Large intestine (tissue), 12 donors: ENCODE results near the gene NPIPA7. TPM values are rescaled to one million over a fixed set of nuclear protein-coding genes. Genes with fewer than 3 reads are reported as not detected.
"Not testable (repeated sequence)": the region's sequence is repeated elsewhere in the genome, so short reads cannot be mapped to it uniquely, and the experiment has no call there.

Source experiments
- DNase-seq, 2 donors: peaks; one replicate each; pipeline versions ENCODE4 v3.0.0 to v3.0.0-alpha.2; 2013
- H3K27ac ChIP-seq: one replicate; pipeline ENCODE4 v1.5.1; 2013; ENCODE audit warnings: low read length
- H3K27me3 ChIP-seq: 2 replicates; pipeline ENCODE4 v1.6.1; 2013; ENCODE audit warnings: low read length; ENCODE audit not compliant: control insufficient read depth, insufficient read depth
- H3K36me3 ChIP-seq: 2 replicates; pipeline ENCODE4 v1.6.1; 2013; ENCODE audit warnings: low read length; ENCODE audit not compliant: control insufficient read depth, insufficient read depth
- H3K4me1 ChIP-seq: one replicate; pipeline ENCODE4 v1.6.1; 2013; ENCODE audit warnings: low read length; ENCODE audit not compliant: control insufficient read depth, insufficient read depth
- H3K4me3 ChIP-seq: one replicate; pipeline ENCODE4 v1.5.1; 2013; ENCODE audit warnings: low read length
- H3K9me3 ChIP-seq: one replicate; pipeline ENCODE4 v1.6.1; 2013; ENCODE audit warnings: mild to moderate bottlenecking, low read depth, low read length, moderate library complexity; ENCODE audit not compliant: control insufficient read depth
- WGBS: methylation state at CpG from one replicate; pipeline ENCODE4 v1.1.5; 2013; ENCODE audit warnings: low lambda C conversion rate; ENCODE audit not compliant: insufficient coverage; 5-methylcytosine and 5-hydroxymethylcytosine counted together
- long read RNA-seq, 11 donors: transcript quantifications; one replicate each; lab custom pipeline, GENCODE V29; 2026
- polyA plus RNA-seq: library from polyadenylated mRNA; unstranded; fragments of 120-200 nt; gene quantifications from one replicate; pipeline ENCODE4 v1.2.1, GENCODE V29; 2013

The NPIPA7 gene
- polyA plus RNA-seq, result 10.3 TPM
- long read RNA-seq, donor 1, result 0 reads
- long read RNA-seq, donor 2, result 0 reads
- long read RNA-seq, donor 3, result 0 reads
- long read RNA-seq, donor 4, result 0 reads
- long read RNA-seq, donor 5, result 0 reads
- long read RNA-seq, donor 6, partial matches to known transcripts, result 5 of 5 reads
- long read RNA-seq, donor 6, other reads (novel, unspliced or antisense), result 0 of 5 reads
- long read RNA-seq, donor 7, partial matches to known transcripts, result 7 of 7 reads
- long read RNA-seq, donor 7, other reads (novel, unspliced or antisense), result 0 of 7 reads
- long read RNA-seq, donor 8, result 0 reads
- long read RNA-seq, donor 9, result 0 reads
- long read RNA-seq, donor 10, partial matches to known transcripts, result 0 of 2 reads
- long read RNA-seq, donor 10, other reads (novel, unspliced or antisense), result 0 of 2 reads
- long read RNA-seq, donor 11, result 0 reads

GRCh38 chr16:16378840-16379239 lies at the start of gene NPIPA7:
NPIPA7 (plus strand) TSS chr16:16379140; CDS start chr16:16379245, 105 bp downstream.
- not testable (repeated sequence) for DNase-seq, H3K9me3 ChIP-seq, H3K4me3 ChIP-seq, H3K27ac ChIP-seq, H3K4me1 ChIP-seq, H3K36me3 ChIP-seq, H3K27me3 ChIP-seq
- no CpG with 5 or more reads among the region's 3 CpGs for WGBS

GRCh38 chr16:16331466-16331865 lies 47.5 kb upstream of the NPIPA7 start:
- H3K27me3 ChIP-seq, H3K36me3 ChIP-seq, DNase-seq, H3K4me3 ChIP-seq, H3K4me1 ChIP-seq, H3K27ac ChIP-seq, H3K9me3 ChIP-seq: not testable (repeated sequence)
- WGBS, result no CpG with 5 or more reads among the region's 23 CpGs

GRCh38 chr16:16357556-16357955 lies 21.4 kb upstream of the NPIPA7 start:
- H3K27ac ChIP-seq, H3K9me3 ChIP-seq, DNase-seq, H3K4me3 ChIP-seq, H3K36me3 ChIP-seq, H3K27me3 ChIP-seq, H3K4me1 ChIP-seq: not testable (repeated sequence)
- no CpG with 5 or more reads among the region's 30 CpGs for WGBS

GRCh38 chr16:16358539-16359240 lies 20.2 kb upstream of the NPIPA7 start:
- H3K4me3 ChIP-seq, H3K4me1 ChIP-seq, DNase-seq, H3K27ac ChIP-seq, H3K27me3 ChIP-seq, H3K36me3 ChIP-seq, H3K9me3 ChIP-seq: not testable (repeated sequence)
- WGBS, result no CpG with 5 or more reads among the region's 40 CpGs

GRCh38 chr16:16363595-16363994 lies 15.3 kb upstream of the NPIPA7 start:
- whole genome bisulfite sequencing, result no CpG with 5 or more reads among the region's 31 CpGs
- not testable (repeated sequence) for H3K9me3 ChIP-seq, H3K4me3 ChIP-seq, H3K27me3 ChIP-seq, DNase-seq, H3K36me3 ChIP-seq, H3K4me1 ChIP-seq, H3K27ac ChIP-seq

GRCh38 chr16:16364100-16364499 lies 14.8 kb upstream of the NPIPA7 start:
- H3K27ac ChIP-seq, H3K4me1 ChIP-seq, H3K27me3 ChIP-seq, H3K36me3 ChIP-seq, H3K4me3 ChIP-seq, H3K9me3 ChIP-seq, DNase-seq: not testable (repeated sequence)
- no CpG with 5 or more reads among the region's 39 CpGs for WGBS

- not testable (repeated sequence) for H3K9me3 ChIP-seq, H3K27me3 ChIP-seq, H3K4me3 ChIP-seq, DNase-seq, H3K27ac ChIP-seq, H3K36me3 ChIP-seq, H3K4me1 ChIP-seq
- no CpG with 5 or more reads among the region's 28 CpGs for WGBS
Measured at GRCh38 chr16:16364701-16365100, 14.2 kb upstream of the NPIPA7 start.

- WGBS, result no CpG with 5 or more reads among the region's 21 CpGs
- not testable (repeated sequence) for H3K4me1 ChIP-seq, H3K36me3 ChIP-seq, H3K27ac ChIP-seq, DNase-seq, H3K9me3 ChIP-seq, H3K27me3 ChIP-seq, H3K4me3 ChIP-seq
Measured at GRCh38 chr16:16365319-16365718, 13.6 kb upstream of the NPIPA7 start.

- H3K27me3 ChIP-seq, DNase-seq, H3K36me3 ChIP-seq, H3K9me3 ChIP-seq, H3K4me3 ChIP-seq, H3K4me1 ChIP-seq, H3K27ac ChIP-seq: not testable (repeated sequence)
- WGBS, result no CpG with 5 or more reads among the region's 22 CpGs
Measured at GRCh38 chr16:16365851-16366250, 13.1 kb upstream of the NPIPA7 start.

- not testable (repeated sequence) for H3K9me3 ChIP-seq, H3K27ac ChIP-seq, H3K4me3 ChIP-seq, DNase-seq, H3K4me1 ChIP-seq, H3K27me3 ChIP-seq, H3K36me3 ChIP-seq
- no CpG with 5 or more reads among the region's 54 CpGs for WGBS
Measured at GRCh38 chr16:16366552-16367284, 12.2 kb upstream of the NPIPA7 start.
